ENCODE measurements around the gene ZBTB18. TPM values are rescaled to one million over a fixed set of nuclear protein-coding genes. Genes with fewer than 3 reads are reported as not detected.

The ZBTB18 gene
- total RNA-seq, 1 experiment from 2014 or later, result 12.1 TPM

DNA sequence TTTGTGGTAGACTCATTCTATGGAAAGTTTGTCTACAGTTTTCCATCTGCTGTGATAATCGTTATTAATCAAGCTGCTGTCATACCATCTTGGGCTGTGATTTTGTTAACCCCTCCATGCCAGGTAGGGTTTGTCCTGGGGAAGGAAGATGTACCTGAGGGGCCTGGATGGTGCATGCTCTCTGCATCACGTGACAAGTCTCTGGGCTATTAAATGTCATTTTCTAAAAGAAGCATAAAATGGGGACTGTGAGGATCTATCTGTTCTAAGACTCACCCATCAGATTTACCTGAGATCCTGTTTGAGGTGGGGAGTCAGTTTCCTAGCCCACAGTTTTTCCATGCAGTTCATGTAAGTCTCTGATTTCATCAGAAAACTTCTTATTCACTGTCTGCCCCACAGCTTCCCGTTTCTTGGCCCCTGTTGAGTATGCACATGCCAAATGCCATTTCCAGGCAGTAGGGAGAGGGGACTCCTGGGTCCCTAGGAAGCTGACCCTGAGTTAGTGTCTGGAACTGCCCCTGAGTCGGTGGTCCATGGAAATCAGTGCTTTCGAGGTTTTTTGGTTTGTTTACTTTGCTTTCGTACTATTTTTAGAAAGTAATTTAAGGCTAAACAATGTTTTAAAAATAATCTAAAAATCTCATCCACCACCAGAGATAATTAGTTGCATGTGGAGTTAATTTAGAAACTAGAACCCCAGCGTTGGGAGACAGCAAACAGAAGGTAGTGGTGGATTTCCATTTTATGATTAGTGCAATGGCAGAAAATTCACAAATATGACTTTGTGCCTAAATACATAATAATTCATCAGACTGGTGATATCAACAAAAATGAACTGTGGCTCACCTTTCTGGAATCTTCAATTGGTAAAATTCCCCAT lies 46.7 kb downstream of the ZBTB18 start:
- no peak for DNase-seq
- Histone ChIP-seq H4K8ac (replicated peaks; ENCODE audit: insufficient read length, low read depth, low read length) (no peak overlapping the region), H4K20me1 (ENCODE audit: control insufficient read depth, insufficient read depth, insufficient read length) (no peaks in the 10 kb centered on the region), H2BK120ac (ENCODE audit: low read depth, low read length, poor library complexity, severe bottlenecking) (no peak overlapping the region), H3K27ac (ENCODE audit: insufficient read length, low read depth, low read length) (no peak overlapping the region), H3K9ac (ENCODE audit: extremely low read depth, insufficient read length, low read length) (no peak overlapping the region), H2BK5ac (ENCODE audit: insufficient read length, low read length) (no peak overlapping the region), H2BK20ac (ENCODE audit: low read depth, low read length, poor library complexity, severe bottlenecking) (no peak overlapping the region), H3K4me2 (ENCODE audit: insufficient read depth, insufficient read length, low read length) (no peak overlapping the region), H3K14ac (ENCODE audit: insufficient read depth, low read length) (no peak overlapping the region), H3K4me1 (ENCODE audit: insufficient read depth, low read length) (no peaks in the 10 kb centered on the region), H3K4ac (ENCODE audit: low read depth, low read length) (no peak overlapping the region), H3K27me3 (ENCODE audit: insufficient read depth, low read length) (no peaks in the 10 kb centered on the region), H3K23me2 (ENCODE audit: insufficient read length, low read depth, low read length, poor library complexity, severe bottlenecking) (no peaks in the 10 kb centered on the region), H3K79me1 (ENCODE audit: insufficient read depth, low read depth, low read length, poor library complexity, severe bottlenecking) (no peaks in the 10 kb centered on the region), H3K23ac (ENCODE audit: insufficient read length, low read depth, low read length) (no peak overlapping the region), H2BK15ac (ENCODE audit: low read depth, low read length) (no peak overlapping the region), H2AFZ (ENCODE audit: low read length) (no peak overlapping the region), H3K79me2 (ENCODE audit: insufficient read depth, low read length) (no peaks in the 10 kb centered on the region), H3K9me3 (ENCODE audit: control insufficient read depth, low read depth, low read length) (no peaks in the 10 kb centered on the region), H3K18ac (ENCODE audit: insufficient read length, low read depth, low read length) (no peak overlapping the region), H2BK12ac (ENCODE audit: insufficient read length, low read depth, low read length) (no peak overlapping the region), H3K56ac (ENCODE audit: insufficient read length, low read depth, low read length) (no peak overlapping the region), H4K5ac (ENCODE audit: insufficient read length, low read depth, low read length) (no peak overlapping the region), H3T11ph (ENCODE audit: low read length) (no peak overlapping the region), H2AK5ac (ENCODE audit: insufficient read length, low read length) (no peak overlapping the region), H4K91ac (ENCODE audit: insufficient read length, low read depth, low read length) (no peak overlapping the region)
- Mint-ChIP-seq H3K27ac (no peak overlapping the region), H3K36me3 (ENCODE audit: insufficient read depth in 1 of 3, low read depth in 3 of 3) (0 out of 7 replicates have a peak, but pooled peaks cover 0 to 4% (median 2%) of the 10 kb centered on the region in 3 experiments), H3K9me3 (peaks cover 0 to 2% of the 10 kb centered on the region in 2 experiments; a peak in 2 of 5 replicates), H3K4me3 (no peak overlapping the region), H3K4me1 (peaks cover 9 to 10% of the 10 kb centered on the region in 2 experiments), H3K27me3 (ENCODE audit: low read depth) (no peaks in the 10 kb centered on the region; the same call in 1 of the 2 replicates)
- no CpG with 5 or more reads among the region's 7 CpGs for WGBS (ENCODE audit: extremely low coverage, insufficient read length, low lambda C conversion rate)
- TF ChIP-seq, protein P1, sequence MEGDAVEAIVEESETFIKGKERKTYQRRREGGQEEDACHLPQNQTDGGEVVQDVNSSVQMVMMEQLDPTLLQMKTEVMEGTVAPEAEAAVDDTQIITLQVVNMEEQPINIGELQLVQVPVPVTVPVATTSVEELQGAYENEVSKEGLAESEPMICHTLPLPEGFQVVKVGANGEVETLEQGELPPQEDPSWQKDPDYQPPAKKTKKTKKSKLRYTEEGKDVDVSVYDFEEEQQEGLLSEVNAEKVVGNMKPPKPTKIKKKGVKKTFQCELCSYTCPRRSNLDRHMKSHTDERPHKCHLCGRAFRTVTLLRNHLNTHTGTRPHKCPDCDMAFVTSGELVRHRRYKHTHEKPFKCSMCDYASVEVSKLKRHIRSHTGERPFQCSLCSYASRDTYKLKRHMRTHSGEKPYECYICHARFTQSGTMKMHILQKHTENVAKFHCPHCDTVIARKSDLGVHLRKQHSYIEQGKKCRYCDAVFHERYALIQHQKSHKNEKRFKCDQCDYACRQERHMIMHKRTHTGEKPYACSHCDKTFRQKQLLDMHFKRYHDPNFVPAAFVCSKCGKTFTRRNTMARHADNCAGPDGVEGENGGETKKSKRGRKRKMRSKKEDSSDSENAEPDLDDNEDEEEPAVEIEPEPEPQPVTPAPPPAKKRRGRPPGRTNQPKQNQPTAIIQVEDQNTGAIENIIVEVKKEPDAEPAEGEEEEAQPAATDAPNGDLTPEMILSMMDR (conservative IDR thresholded peaks at IDR 0.05), result no peak

All from H9 (cell line).